Measurements from ENCODE around the gene DHX8. TPM values are rescaled to one million over a fixed set of nuclear protein-coding genes. Genes with fewer than 3 reads are reported as not detected.
A peak's percentile ranks its signal among the peaks of the same experiment; 100 is the strongest.

The DHX8 gene
- total and polyA plus RNA-seq, 2 of the 4 experiments (the other 2 are of a cell fraction): 21.8 to 50.0 TPM

GRCh38 chr17:43563600-43564594 lies 80.1 kb downstream of the DHX8 start:
- no peak overlapping the region for H2BK5ac ChIP-seq (ENCODE audit: low read depth, low read length, poor library complexity, severe bottlenecking)
- H2BK20ac ChIP-seq (ENCODE audit: low read depth, low read length): no peak overlapping the region
- DNase-seq (no peak), ATAC-seq (ENCODE audit: low read depth) (no peak)
- peak overlapping the region; percentile 56 for H2AFZ ChIP-seq (replicated peaks; ENCODE audit: low read length, poor library complexity)
- dilution Hi-C loops (cut with HindIII; ENCODE audit: low sequenced_read_pairs, unreplicated experiment) (no loop called here), in situ Hi-C loops (cut with MboI; ENCODE audit: low sequenced_read_pairs) (no loop called here), intact Hi-C loops (cut with micrococcal nuclease) (loop anchor here (2.0 kb wide), 1 partner anchor 43 kb away; no protein-coding TSS in a partner anchor)
- H3K18ac ChIP-seq (ENCODE audit: low read depth, low read length): no peak overlapping the region
- H2AK5ac ChIP-seq (ENCODE audit: low read depth, low read length): no peak overlapping the region
- ChIA-PET CTCF (no interaction called here), POLR2A (ENCODE audit: unreplicated experiment) (no interaction called here)
- H3K4me1 ChIP-seq (ENCODE audit: control insufficient read depth, insufficient read depth, low read length): no peaks in the 10 kb centered on the region
- no peaks in the 10 kb centered on the region for H3K9me1 ChIP-seq (ENCODE audit: insufficient read depth, low read length)
- H3K14ac ChIP-seq (replicated peaks; ENCODE audit: low read depth, low read length): no peak overlapping the region
- H3K27ac ChIP-seq (ENCODE audit: insufficient read depth, low read length): no peak overlapping the region
- no TSS peak for BruUV-seq (replicated peaks)
- no peaks in the 10 kb centered on the region for H3K9me3 ChIP-seq (ENCODE audit: control insufficient read depth, insufficient read depth, low read length)
- H3K4ac ChIP-seq (ENCODE audit: low read depth, low read length): no peak overlapping the region
- H3K23ac ChIP-seq (ENCODE audit: low read depth, low read length): no peak overlapping the region
- H3K9ac ChIP-seq (ENCODE audit: low read depth, low read length): no peak overlapping the region
- H4K8ac ChIP-seq (ENCODE audit: low read depth in 2 of 2, low read length in 2 of 2): no peak overlapping the region
- no CpG with 5 or more reads among the region's 15 CpGs for WGBS, 2 experiments (ENCODE audit: extremely low coverage in 2 of 2, insufficient read length in 1 of 2)
- H3K56ac ChIP-seq (ENCODE audit: extremely low read depth, insufficient read depth, low read length): no peak overlapping the region
- H2AK9ac ChIP-seq (replicated peaks; ENCODE audit: low read depth, low read length, poor library complexity): no peak overlapping the region
- H3K79me1 ChIP-seq (ENCODE audit: low read depth in 1 of 2, low read length in 2 of 2): no peaks in the 10 kb centered on the region
- no peak overlapping the region for H2BK120ac ChIP-seq (ENCODE audit: low read depth, low read length)
- no peak overlapping the region for H3K4me2 ChIP-seq (ENCODE audit: low read depth, low read length)
- H4K20me1 ChIP-seq (ENCODE audit: insufficient read depth, low read length): no peaks in the 10 kb centered on the region
- H3K36me3 ChIP-seq (ENCODE audit: control insufficient read depth, insufficient read depth, low read length): no peaks in the 10 kb centered on the region
- no peak overlapping the region for H4K5ac ChIP-seq (ENCODE audit: low read depth, low read length)
- no peak overlapping the region for H3K4me3 ChIP-seq (ENCODE audit: insufficient read depth, low read depth, low read length)
- H2BK15ac ChIP-seq (ENCODE audit: low read depth, low read length): no peak overlapping the region
- no peak overlapping the region for H4K91ac ChIP-seq (ENCODE audit: insufficient read depth, low read depth, low read length)
- no peaks in the 10 kb centered on the region; the same call in 1 of the 2 replicates for H3K27me3 ChIP-seq (ENCODE audit: control insufficient read depth, insufficient read depth, low read length)
- TF ChIP-seq CTCF (conservative IDR thresholded peaks at IDR 0.05; ENCODE audit: low read depth, low read length): no peak
- TF ChIP-seq SMC3 (IDR thresholded peaks at IDR 0.05; ENCODE audit: low read depth, low read length): no peak
- TF ChIP-seq CHD1 (IDR thresholded peaks at IDR 0.05; ENCODE audit: low read depth, low read length): no peak
- no peak for TF ChIP-seq RAD21 (IDR thresholded peaks at IDR 0.05; ENCODE audit: low read length)
- TF ChIP-seq MAZ (IDR thresholded peaks at IDR 0.05; ENCODE audit: borderline replicate concordance, low read depth, low read length): no peak
- TF ChIP-seq RCOR1 (IDR thresholded peaks at IDR 0.05; ENCODE audit: insufficient replicate concordance, low read length): no peak
- no peak for TF ChIP-seq CEBPB (IDR thresholded peaks at IDR 0.05; ENCODE audit: low read depth, low read length)
- no peak for TF ChIP-seq MXI1 (IDR thresholded peaks at IDR 0.05; ENCODE audit: borderline replicate concordance, low read depth, low read length)
- no peak for TF ChIP-seq ELK1 (IDR thresholded peaks at IDR 0.05; ENCODE audit: borderline replicate concordance, low read depth, low read length)
- no peak for TF ChIP-seq NFE2L2 (IDR thresholded peaks at IDR 0.05; ENCODE audit: low read depth, low read length)
- no peak for TF ChIP-seq BHLHE40 (IDR thresholded peaks at IDR 0.05; ENCODE audit: low read depth, low read length)
- no peak for TF ChIP-seq MAFK (IDR thresholded peaks at IDR 0.05; ENCODE audit: low read depth, low read length)
- no peak for TF ChIP-seq USF2 (IDR thresholded peaks at IDR 0.05; ENCODE audit: low read depth, low read length)
- TF ChIP-seq POLR2A (IDR thresholded peaks at IDR 0.05; ENCODE audit: low read depth, low read length): no peak
